HEK293 (cell line): ENCODE data around the gene DNER.
"Not testable (repeated sequence)": the region's sequence is repeated elsewhere in the genome, so short reads cannot be mapped to it uniquely, and the experiment has no call there.

Source experiments
- CTCF ChIA-PET: fragments of 350-600 bp; formaldehyde crosslinking; extraction: SDS; loops from one replicate; lab custom pipeline; 2021; ENCODE audit warnings: antibody characterized with exemption; lab: Yijun Ruan, JAX
- POLR2A ChIA-PET: fragments of 300-600 bp; formaldehyde crosslinking; extraction: SDS; loops from one replicate; lab custom pipeline; 2020; ENCODE audit warnings: antibody characterized with exemption, inconsistent platforms; lab: Yijun Ruan, JAX
- H3K27ac ChIP-seq: fragments of 200-500 bp; sonication (Bioruptor generic); 2 replicates; pipeline ENCODE4 v1.5.1; 2014; ENCODE audit warnings: low read depth, low read length, control low read depth, inconsistent platforms; ENCODE audit errors: extremely low read depth
- H3K36me3 ChIP-seq, 2 experiments: fragments of 200-500 bp in 1 of 2; sonication (Bioruptor generic) in 1 of 2; 1 replicate in 1 of 2; 2 replicates in 1 of 2; pipeline ENCODE4 v1.5.1; 2014 to 2017; ENCODE audit warnings: inconsistent platforms in 2 of 2, low read length in 2 of 2; ENCODE audit not compliant: control insufficient read depth in 2 of 2, insufficient read depth in 1 of 2
- H3K4me1 ChIP-seq: fragments of 200-500 bp; sonication (Bioruptor generic); 2 replicates; pipeline ENCODE4 v1.5.1; 2014; ENCODE audit warnings: mild to moderate bottlenecking, low read length, inconsistent platforms; ENCODE audit not compliant: control insufficient read depth, insufficient read depth
- H3K4me3 ChIP-seq: 2 replicates; pipeline ENCODE4 v1.5.1; 2011; ENCODE audit warnings: low read depth, mild to moderate bottlenecking, control low read depth, low read length, moderate library complexity
- H3K9me3 ChIP-seq: fragments of 200-500 bp; sonication (Bioruptor generic); 2 replicates; pipeline ENCODE4 v1.5.1; 2014; ENCODE audit warnings: low read depth, low read length, inconsistent platforms; ENCODE audit not compliant: control insufficient read depth, insufficient read depth
- HOXA7 ChIP-seq: sonication (generic); formaldehyde crosslinking; IDR thresholded peaks from 2 replicates; pipeline ENCODE4 v1.8.1; 2022; ENCODE audit warnings: missing genetic modification reagents, borderline replicate concordance
- HOXC10 ChIP-seq: sonication (generic); formaldehyde crosslinking; IDR thresholded peaks from 2 replicates; pipeline ENCODE4 v1.8.1; 2023; ENCODE audit warnings: mild to moderate bottlenecking, missing genetic modification reagents
- OVOL3 ChIP-seq: fragments of 450-650 bp; formaldehyde crosslinking; IDR thresholded peaks from 2 replicates; pipeline ENCODE4 v1.5.1; 2016; ENCODE audit warnings: missing biosample characterization, missing genetic modification characterization
- ZBTB7A ChIP-seq: fragments of 450-650 bp; formaldehyde crosslinking; IDR thresholded peaks from 2 replicates; pipeline ENCODE4 v1.5.1; 2016; ENCODE audit warnings: low read depth, missing biosample characterization, missing genetic modification characterization
- ZNF157 ChIP-seq: fragments of 450-650 bp; formaldehyde crosslinking; IDR thresholded peaks from 2 replicates; pipeline ENCODE4 v1.5.1; 2016; ENCODE audit warnings: missing biosample characterization, missing genetic modification characterization
- ZNF211 ChIP-seq: fragments of 450-650 bp; formaldehyde crosslinking; IDR thresholded peaks from 2 replicates; pipeline ENCODE4 v1.5.1; 2016; ENCODE audit warnings: low read depth, missing biosample characterization, missing genetic modification characterization
- ZNF266 ChIP-seq: fragments of 450-650 bp; formaldehyde crosslinking; IDR thresholded peaks from 2 replicates; pipeline ENCODE4 v1.5.1; 2016; ENCODE audit warnings: missing biosample characterization, missing genetic modification characterization, low read depth
- ZNF521 ChIP-seq: fragments of 450-650 bp; formaldehyde crosslinking; IDR thresholded peaks from 2 replicates; pipeline ENCODE4 v1.5.1; 2017; ENCODE audit warnings: missing biosample characterization, mild to moderate bottlenecking, missing genetic modification characterization
- ZNF558 ChIP-seq: fragments of 450-650 bp; formaldehyde crosslinking; IDR thresholded peaks from 2 replicates; pipeline ENCODE4 v1.5.1; 2016; ENCODE audit warnings: missing biosample characterization, missing genetic modification characterization
- ZNF600 ChIP-seq: fragments of 450-650 bp; formaldehyde crosslinking; IDR thresholded peaks from 2 replicates; pipeline ENCODE4 v1.5.1; 2016; ENCODE audit warnings: missing biosample characterization, missing genetic modification characterization
- ZNF701 ChIP-seq: fragments of 450-650 bp; formaldehyde crosslinking; IDR thresholded peaks from 2 replicates; pipeline ENCODE4 v1.5.1; 2016; ENCODE audit warnings: missing biosample characterization, missing genetic modification characterization
- ZNF747 ChIP-seq: fragments of 450-650 bp; formaldehyde crosslinking; IDR thresholded peaks from 2 replicates; pipeline ENCODE4 v1.5.1; 2016; ENCODE audit warnings: missing biosample characterization, missing genetic modification characterization
- ZSCAN16 ChIP-seq: fragments of 450-650 bp; formaldehyde crosslinking; IDR thresholded peaks from 2 replicates; pipeline ENCODE4 v1.5.1; 2016; ENCODE audit warnings: missing biosample characterization, missing genetic modification characterization
- TF ChIP-seq, protein P1 (sequence below): fragments of 450-650 bp; formaldehyde crosslinking; IDR thresholded peaks from 2 replicates; pipeline ENCODE4 v1.5.1; 2017; ENCODE audit warnings: missing biosample characterization, missing genetic modification characterization
- TF ChIP-seq, protein P2 (sequence below): fragments of 450-650 bp; formaldehyde crosslinking; IDR thresholded peaks from 2 replicates; pipeline ENCODE4 v1.5.1; 2016; ENCODE audit warnings: missing biosample characterization, missing genetic modification characterization
- TF ChIP-seq, protein P3 (sequence below): fragments of 450-650 bp; formaldehyde crosslinking; IDR thresholded peaks from 2 replicates; pipeline ENCODE4 v1.5.1; 2016; ENCODE audit warnings: missing biosample characterization, missing genetic modification characterization

DNER gene

DNA sequence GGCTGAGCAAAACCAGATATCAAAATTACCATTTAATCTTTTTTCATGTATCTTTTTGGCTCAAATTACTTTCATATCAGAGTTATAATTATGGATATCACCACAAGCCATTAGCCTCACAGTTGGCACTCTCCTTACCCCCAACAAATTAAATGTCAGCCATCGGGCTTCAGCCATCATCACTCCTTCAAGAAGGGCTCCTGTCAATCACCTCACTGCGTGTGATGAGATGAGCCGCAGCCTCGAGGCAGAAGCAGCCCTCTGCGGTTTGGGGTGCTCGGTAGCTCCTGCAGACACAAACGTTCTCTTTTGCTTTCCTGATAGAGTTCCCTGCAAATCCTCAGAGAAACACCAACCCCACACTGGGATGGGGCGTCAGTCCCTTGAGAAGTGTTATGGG is 94.1 kb downstream of the DNER start:
- no peaks in the 10 kb centered on the region for H3K36me3 ChIP-seq
- no peaks in the 10 kb centered on the region for H3K9me3 ChIP-seq
- no peak overlapping the region for H3K4me3 ChIP-seq
- TF ChIP-seq ZNF600 (tag by site-specific recombination): no peak
- no peak for TF ChIP-seq HOXC10 (CRISPR knock-in tag)
- no peak for TF ChIP-seq ZNF558
- TF ChIP-seq ZNF157 (tag by site-specific recombination): no peak
- no peak for TF ChIP-seq HOXA7 (CRISPR knock-in tag)
- no peak for TF ChIP-seq ZNF701 (tag by site-specific recombination)
- TF ChIP-seq, protein P1, sequence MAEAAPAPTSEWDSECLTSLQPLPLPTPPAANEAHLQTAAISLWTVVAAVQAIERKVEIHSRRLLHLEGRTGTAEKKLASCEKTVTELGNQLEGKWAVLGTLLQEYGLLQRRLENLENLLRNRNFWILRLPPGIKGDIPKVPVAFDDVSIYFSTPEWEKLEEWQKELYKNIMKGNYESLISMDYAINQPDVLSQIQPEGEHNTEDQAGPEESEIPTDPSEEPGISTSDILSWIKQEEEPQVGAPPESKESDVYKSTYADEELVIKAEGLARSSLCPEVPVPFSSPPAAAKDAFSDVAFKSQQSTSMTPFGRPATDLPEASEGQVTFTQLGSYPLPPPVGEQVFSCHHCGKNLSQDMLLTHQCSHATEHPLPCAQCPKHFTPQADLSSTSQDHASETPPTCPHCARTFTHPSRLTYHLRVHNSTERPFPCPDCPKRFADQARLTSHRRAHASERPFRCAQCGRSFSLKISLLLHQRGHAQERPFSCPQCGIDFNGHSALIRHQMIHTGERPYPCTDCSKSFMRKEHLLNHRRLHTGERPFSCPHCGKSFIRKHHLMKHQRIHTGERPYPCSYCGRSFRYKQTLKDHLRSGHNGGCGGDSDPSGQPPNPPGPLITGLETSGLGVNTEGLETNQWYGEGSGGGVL (tag by site-specific recombination): no peak
- TF ChIP-seq ZNF266: no peak
- no peak for TF ChIP-seq OVOL3
- TF ChIP-seq, protein P2, sequence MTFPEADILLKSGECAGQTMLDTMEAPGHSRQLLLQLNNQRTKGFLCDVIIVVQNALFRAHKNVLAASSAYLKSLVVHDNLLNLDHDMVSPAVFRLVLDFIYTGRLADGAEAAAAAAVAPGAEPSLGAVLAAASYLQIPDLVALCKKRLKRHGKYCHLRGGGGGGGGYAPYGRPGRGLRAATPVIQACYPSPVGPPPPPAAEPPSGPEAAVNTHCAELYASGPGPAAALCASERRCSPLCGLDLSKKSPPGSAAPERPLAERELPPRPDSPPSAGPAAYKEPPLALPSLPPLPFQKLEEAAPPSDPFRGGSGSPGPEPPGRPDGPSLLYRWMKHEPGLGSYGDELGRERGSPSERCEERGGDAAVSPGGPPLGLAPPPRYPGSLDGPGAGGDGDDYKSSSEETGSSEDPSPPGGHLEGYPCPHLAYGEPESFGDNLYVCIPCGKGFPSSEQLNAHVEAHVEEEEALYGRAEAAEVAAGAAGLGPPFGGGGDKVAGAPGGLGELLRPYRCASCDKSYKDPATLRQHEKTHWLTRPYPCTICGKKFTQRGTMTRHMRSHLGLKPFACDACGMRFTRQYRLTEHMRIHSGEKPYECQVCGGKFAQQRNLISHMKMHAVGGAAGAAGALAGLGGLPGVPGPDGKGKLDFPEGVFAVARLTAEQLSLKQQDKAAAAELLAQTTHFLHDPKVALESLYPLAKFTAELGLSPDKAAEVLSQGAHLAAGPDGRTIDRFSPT: no peak
- TF ChIP-seq, protein P3, sequence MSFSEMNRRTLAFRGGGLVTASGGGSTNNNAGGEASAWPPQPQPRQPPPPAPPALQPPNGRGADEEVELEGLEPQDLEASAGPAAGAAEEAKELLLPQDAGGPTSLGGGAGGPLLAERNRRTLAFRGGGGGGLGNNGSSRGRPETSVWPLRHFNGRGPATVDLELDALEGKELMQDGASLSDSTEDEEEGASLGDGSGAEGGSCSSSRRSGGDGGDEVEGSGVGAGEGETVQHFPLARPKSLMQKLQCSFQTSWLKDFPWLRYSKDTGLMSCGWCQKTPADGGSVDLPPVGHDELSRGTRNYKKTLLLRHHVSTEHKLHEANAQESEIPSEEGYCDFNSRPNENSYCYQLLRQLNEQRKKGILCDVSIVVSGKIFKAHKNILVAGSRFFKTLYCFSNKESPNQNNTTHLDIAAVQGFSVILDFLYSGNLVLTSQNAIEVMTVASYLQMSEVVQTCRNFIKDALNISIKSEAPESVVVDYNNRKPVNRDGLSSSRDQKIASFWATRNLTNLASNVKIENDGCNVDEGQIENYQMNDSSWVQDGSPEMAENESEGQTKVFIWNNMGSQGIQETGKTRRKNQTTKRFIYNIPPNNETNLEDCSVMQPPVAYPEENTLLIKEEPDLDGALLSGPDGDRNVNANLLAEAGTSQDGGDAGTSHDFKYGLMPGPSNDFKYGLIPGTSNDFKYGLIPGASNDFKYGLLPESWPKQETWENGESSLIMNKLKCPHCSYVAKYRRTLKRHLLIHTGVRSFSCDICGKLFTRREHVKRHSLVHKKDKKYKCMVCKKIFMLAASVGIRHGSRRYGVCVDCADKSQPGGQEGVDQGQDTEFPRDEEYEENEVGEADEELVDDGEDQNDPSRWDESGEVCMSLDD (tag by site-specific recombination): no peak
- TF ChIP-seq, all 188 proteins: peak for 0
- ChIA-PET CTCF (no interaction called here), POLR2A (no interaction called here)
- H3K4me1 ChIP-seq: no peaks in the 10 kb centered on the region
- no peak overlapping the region for H3K27ac ChIP-seq

DNA sequence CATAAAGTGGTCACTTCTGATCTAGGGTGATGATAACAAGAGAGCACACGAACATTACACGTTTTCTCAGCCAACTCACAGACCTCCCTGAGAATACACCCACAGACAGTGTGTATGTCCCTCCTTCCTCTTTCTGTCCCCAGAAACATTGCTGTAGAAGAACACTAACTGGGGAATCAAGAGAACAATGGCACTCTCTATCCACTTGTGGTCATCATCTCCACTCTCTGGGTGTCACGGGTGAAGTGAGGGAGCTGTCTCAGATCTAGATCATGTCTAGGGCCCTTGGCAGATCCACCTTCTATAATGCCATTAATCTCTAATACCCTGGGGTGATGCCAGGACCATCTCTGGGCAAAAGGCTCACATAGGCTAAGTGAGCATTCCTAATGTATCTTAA is 97.9 kb downstream of the DNER start:
- H3K4me3 ChIP-seq: no peak overlapping the region
- H3K27ac ChIP-seq: no peak overlapping the region
- no peaks in the 10 kb centered on the region for H3K36me3 ChIP-seq
- no peaks in the 10 kb centered on the region for H3K9me3 ChIP-seq
- no peaks in the 10 kb centered on the region for H3K4me1 ChIP-seq
- POLR2A ChIA-PET: no interaction called here
- TF ChIP-seq ZNF747 (tag by site-specific recombination) (no peak), ZBTB7A (no peak), ZNF211 (tag by site-specific recombination) (no peak), ZSCAN16 (tag by site-specific recombination) (no peak), ZNF521 (tag by site-specific recombination) (no peak)
- CTCF ChIA-PET: no interaction called here

DNA sequence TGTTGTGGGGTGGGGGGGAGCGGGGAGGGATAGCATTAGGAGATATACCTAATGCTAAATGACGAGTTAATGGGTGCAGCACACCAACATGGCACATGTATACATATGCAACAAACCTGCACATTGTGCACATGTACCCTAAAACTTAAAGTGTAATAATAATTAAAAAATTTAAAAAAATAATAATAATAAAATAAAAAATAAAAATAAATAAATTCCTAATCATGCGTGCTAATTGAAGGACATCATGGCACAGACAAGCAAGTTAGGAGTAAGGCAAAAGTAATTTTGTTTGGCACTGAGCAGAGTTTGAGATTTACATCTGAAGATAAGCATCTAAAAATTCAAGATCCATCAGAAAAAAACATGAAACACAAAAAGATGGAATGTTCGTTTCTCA is 100.3 kb downstream of the DNER start:
- H3K4me1 ChIP-seq, H3K9me3 ChIP-seq, H3K27ac ChIP-seq, H3K4me3 ChIP-seq, POLR2A ChIA-PET, H3K36me3 ChIP-seq: not testable (repeated sequence)
- CTCF ChIA-PET: interaction anchor here (0.5 to 0.7 kb wide), 5 partner anchors 8 to 1565 kb away, joined by 3 to 8 read pairs (median 3); no protein-coding TSS in a partner anchor
